NCI-H1930 (cell line): ENCODE results near the gene CCSER1.

ENCODE experiments used
- DNase-seq, 2 experiments: peaks; one replicate each; lab custom pipeline; 2025; lab: John Stamatoyannopoulos, UW

The CCSER1 gene

GRCh38 chr4:90570615-90571014 is 443.4 kb downstream of the CCSER1 start:
- DNase-seq, result no peak

GRCh38 chr4:90572996-90573395 is 445.8 kb downstream of the CCSER1 start:
- DNase-seq, result no peak

GRCh38 chr4:90575371-90575770 is 448.2 kb downstream of the CCSER1 start:
- no peak for DNase-seq

GRCh38 chr4:90580326-90580725 is 453.1 kb downstream of the CCSER1 start:
- DNase-seq, result no peak

- no peak for DNase-seq
These were observed 454.9 kb downstream of the CCSER1 start for GRCh38 chr4:90582087-90582486.

GRCh38 chr4:90584051-90584450 is 456.9 kb downstream of the CCSER1 start:
- DNase-seq, result no peak

GRCh38 chr4:90585961-90586360 is 458.8 kb downstream of the CCSER1 start:
- DNase-seq, result no peak

- no peak for DNase-seq
These were observed 459.6 kb downstream of the CCSER1 start for GRCh38 chr4:90586799-90587198.

GRCh38 chr4:90597927-90598326 is 470.7 kb downstream of the CCSER1 start:
- no peak for DNase-seq

GRCh38 chr4:90598741-90599140 is 471.5 kb downstream of the CCSER1 start:
- DNase-seq, result no peak

GRCh38 chr4:90602726-90603125 is 475.5 kb downstream of the CCSER1 start:
- no peak for DNase-seq

- DNase-seq, result no peak
These were observed 476.3 kb downstream of the CCSER1 start for GRCh38 chr4:90603540-90603939.

GRCh38 chr4:90606781-90607180 is 479.6 kb downstream of the CCSER1 start:
- no peak for DNase-seq

- no peak for DNase-seq
These were observed 487.2 kb downstream of the CCSER1 start for GRCh38 chr4:90614371-90614770.

- no peak for DNase-seq
These were observed 493.9 kb downstream of the CCSER1 start for GRCh38 chr4:90621080-90621479.

- DNase-seq, result no peak
These were observed 497.6 kb downstream of the CCSER1 start for GRCh38 chr4:90624781-90625180.

- DNase-seq, result no peak
These were observed 514.8 kb downstream of the CCSER1 start for GRCh38 chr4:90641861-90642599.

- no peak for DNase-seq
These were observed 516.0 kb downstream of the CCSER1 start for GRCh38 chr4:90643156-90643555.

GRCh38 chr4:90648311-90648710 is 521.1 kb downstream of the CCSER1 start:
- no peak for DNase-seq

- no peak for DNase-seq
These were observed 521.6 kb downstream of the CCSER1 start for GRCh38 chr4:90648791-90649190.

- DNase-seq, result no peak
These were observed 533.5 kb downstream of the CCSER1 start for GRCh38 chr4:90660672-90661071.

GRCh38 chr4:90670183-90670582 is 543.0 kb downstream of the CCSER1 start:
- DNase-seq, result no peak

GRCh38 chr4:90689739-90690138 is 562.5 kb downstream of the CCSER1 start:
- no peak for DNase-seq

- DNase-seq, result no peak
These were observed 568.2 kb downstream of the CCSER1 start for GRCh38 chr4:90695411-90695810.
